Measurements from ENCODE around the gene MT1X.

The MT1X gene

GRCh38 chr16:56681939-56682702 is at the start of gene MT1X:
Gene MT1X, plus strand, starts transcription at chr16:56682470. Its CDS starts 71 bp downstream, at chr16:56682541.
- peak; percentile 81 for DNase-seq (ENCODE audit: low spot score)

GRCh38 chr16:56632848-56633365 is 49.4 kb upstream of the MT1X start:
- peak; percentile 44 for DNase-seq (ENCODE audit: low spot score)

- DNase-seq (ENCODE audit: low spot score), result peak; percentile 36
These were observed 48.7 kb upstream of the MT1X start for GRCh38 chr16:56633535-56633934.

DNA sequence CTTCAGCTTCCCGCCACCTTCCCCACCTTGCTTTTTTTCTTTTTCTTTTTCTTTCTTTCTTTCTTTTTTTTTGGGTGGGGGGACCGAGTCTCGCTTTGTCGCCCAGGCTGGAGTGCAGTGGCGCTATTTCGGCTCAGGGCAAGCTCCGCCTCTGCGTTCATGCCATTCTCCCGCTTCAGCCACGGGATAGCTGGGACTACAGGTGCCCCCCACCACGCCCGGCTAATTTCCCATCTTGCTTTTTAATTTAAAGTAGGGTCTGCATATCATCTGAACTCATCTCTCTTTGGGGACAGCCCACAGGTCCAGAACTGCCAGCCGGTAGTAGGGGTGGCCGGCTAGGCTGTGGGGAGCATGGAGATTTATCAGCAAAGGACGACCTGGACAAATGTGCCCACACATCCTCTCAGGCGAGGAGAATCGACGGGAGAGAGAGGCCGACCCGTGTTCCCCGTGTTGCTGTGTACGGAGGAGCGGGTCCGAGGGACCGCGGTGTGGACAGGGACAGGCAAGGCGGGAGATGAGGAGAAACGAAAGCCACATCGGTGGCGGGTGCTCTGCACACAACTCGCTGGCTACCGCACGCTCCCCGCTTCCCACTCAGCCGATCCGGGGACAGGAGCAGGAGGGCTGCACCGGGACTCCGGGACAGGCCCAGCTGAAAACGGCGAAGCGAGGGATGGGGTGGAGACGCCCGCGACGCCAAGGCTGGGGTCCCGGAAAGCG is 47.4 kb upstream of the MT1X start:
- no peak for DNase-seq (ENCODE audit: low spot score)

GRCh38 chr16:56635441-56635967 is 46.8 kb upstream of the MT1X start:
- no peak for DNase-seq (ENCODE audit: low spot score)

DNA sequence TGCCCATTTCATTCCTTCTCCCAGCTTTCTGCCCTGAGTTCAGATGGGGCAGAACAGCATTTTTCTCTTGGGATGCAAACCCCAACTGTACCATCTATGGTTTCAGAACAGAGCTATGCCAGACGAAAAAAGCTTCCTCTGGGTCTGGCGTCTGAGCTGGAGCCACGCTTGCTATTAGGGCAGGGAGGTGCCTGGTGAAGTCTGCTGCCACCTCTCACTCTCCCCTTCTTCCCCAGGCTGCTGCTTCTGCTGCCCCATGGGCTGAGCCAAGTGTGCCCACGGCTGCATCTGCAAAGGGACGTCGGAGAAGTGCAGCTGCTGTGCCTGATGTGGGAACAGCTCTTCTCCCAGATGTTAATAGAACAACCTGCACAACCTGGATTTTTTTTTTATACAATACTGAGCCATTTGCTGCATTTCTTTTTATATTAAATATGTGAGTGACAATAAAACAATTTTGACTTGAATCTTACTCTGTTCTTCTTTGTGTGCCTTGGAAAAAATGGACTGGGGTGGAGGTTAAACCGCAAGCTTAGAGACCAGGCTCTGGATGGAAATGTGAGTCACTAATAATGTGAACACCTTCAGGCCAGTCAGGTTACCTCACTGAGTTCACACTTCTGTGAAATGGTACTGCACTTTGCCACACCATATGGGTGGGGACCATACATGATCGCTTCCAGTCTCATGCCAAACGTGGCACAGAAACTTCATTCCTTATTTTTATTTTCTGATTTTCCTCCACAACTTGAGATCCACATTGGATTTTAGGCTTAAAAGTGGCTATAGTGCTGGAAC is 45.5 kb upstream of the MT1X start:
- no peak for DNase-seq (ENCODE audit: low spot score)

DNA sequence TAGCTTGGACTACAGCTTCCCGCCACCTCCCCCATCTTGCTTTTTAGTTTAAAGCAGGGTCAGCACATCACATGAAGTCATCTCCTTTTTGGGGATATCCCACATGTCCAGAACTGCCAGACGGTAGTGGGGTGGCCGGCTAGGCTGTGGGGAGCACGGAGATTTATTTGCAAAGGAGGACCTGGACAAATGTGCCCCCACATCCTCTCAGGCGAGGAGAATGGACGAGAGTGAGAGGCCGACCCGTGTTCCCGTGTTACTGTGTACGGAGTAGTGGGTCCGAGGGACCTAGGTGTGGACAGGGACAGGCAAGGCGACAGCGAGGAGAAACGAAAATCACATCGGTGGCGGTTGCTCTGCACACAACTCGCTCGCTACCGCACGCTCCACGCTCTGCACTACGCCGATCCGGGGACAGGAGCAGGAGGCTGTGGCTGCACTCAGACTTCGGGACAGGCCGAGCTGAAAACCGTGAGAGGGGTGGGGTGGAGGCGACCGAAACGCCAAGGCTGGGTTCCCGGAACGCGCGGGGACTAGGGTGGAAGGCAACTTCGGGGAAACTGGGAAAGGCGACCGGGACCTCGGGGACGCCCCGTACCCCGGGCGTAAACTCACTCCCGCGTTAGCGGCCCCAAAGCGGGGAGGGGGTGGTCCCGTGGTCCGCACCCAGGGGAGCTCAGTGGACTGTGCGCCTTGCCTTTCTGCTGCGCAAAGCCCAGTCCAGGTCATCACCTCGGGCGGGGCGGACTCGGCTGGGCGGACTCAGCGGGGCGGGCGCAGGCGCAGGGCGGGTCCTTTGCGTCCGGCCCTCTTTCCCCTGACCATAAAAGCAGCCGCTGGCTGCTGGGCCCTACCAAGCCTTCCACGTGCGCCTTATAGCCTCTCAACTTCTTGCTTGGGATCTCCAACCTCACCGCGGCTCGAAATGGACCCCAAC is 44.2 kb upstream of the MT1X start, which contains the start of gene MT1A:
Gene MT1A, plus strand, starts transcription at position 853 of the 937 bp plus-strand sequence. Its CDS starts 73 bp downstream, at position 926.
- peak; percentile 81 for DNase-seq (ENCODE audit: low spot score)

DNA sequence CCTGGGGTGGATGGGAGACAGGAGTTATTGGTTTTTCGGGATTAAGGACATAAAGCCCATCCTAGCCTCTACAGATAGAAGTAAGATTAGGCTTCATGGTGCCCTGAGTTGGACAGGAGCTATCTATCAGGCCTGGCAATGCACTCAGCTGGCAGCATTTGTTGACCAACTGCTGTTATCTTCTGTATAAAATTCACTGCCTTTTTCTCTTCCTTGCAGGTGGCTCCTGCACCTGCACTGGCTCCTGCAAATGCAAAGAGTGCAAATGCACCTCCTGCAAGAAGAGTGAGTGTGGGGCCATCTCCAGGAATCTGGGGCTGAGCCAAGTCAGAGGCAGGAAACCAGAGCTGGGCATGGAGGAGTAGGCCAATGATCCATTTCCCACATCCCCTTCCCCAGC is 43.2 kb upstream of the MT1X start:
- no peak for DNase-seq (ENCODE audit: low spot score)

DNA sequence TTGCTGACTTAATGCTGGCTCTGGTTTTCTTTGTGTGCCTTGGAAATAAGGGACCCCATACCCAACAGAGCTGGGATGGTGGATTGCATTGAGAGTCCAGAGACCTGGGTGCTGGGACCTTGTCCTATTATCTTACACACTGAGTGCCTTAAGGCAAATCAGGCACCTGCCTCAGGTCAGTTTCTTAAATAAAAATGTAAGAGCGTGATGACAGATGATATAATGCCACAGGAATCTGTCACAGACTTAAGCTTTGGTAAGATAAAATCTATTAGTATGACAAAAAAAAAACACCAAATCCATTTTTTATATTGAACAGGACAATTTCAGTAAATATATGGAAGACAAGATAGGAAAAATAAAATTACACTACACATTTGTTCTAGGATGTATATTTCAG is 42.2 kb upstream of the MT1X start:
- DNase-seq (ENCODE audit: low spot score), result no peak

DNA sequence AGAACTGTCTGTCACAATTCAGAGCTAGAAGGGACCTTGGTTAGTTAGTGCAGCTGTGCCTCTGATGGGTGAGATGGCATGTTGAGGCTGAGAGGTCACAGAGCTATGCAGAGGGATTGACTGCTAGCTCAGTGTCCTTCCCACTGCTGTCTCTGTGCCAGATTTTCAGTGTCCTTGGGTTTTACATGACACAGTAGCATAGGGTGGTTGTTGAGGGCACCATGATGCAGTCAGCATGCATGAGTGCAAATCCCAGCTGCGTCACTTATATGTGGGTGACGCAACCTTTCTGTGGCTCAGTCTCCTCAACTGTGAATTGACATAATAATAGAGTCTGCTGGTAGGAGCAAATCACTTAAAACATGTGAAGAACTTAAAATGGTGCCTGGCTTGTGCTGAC is 41.1 kb upstream of the MT1X start:
- no peak for DNase-seq (ENCODE audit: low spot score)

DNA sequence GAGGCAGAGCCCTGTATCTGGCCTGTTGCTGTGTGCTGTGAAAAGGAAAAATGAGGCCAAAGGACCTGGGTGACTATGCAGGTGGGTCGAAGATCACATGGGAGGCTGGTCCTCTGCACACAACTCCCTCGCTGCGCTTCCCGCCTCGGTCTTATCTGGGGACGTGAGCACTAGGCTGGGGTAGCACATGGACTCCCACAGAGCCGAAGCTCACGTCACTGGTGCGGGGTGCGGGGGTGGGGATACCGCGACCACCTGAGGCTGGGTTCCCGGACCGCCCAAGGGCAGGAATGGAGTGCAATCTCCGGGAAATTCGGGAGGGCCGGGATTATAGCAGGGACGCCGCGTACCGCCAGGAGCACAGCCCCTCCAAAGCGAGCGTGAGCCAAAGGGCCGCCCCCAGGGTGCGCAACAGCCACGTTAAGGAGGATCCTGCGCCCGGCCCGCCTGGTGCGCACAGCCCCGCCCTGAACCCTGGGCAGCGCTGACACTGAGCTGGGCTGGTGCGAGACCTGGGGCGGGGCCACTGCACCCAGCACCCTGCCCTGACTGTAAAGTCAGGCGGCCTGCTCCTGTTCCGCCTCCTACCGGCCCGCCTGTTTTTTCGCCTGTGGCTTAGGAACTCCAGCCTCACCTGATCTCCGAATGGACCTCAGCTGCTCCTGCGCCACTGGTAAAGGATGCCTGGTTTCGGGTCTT is 39.0 kb upstream of the MT1X start:
- DNase-seq (ENCODE audit: low spot score), result no peak

DNA sequence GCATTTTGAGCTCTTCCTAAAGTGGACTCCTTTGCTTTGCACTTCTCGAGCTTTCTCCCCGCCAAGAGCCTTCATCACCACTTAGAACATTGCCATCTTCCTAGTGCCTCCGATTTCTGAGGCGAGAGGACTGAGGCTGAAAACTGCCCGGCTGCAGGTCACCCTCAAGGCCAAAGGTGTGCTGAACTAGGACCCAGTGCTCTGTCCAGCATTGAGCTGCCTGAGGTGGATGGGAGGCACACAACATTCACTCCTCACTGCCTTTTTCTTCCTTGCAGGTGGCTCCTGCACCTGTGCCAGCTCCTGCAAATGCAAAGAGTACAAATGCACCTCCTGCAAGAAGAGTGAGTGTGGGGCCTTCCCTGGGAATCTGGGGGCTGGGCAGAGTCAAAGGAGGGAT is 38.4 kb upstream of the MT1X start:
- no peak for DNase-seq (ENCODE audit: low spot score)

- no peak for DNase-seq (ENCODE audit: low spot score)
These were observed 37.0 kb upstream of the MT1X start for GRCh38 chr16:56645311-56645710.

GRCh38 chr16:56645838-56646237 is 36.4 kb upstream of the MT1X start:
- DNase-seq (ENCODE audit: low spot score), result no peak

- DNase-seq (ENCODE audit: low spot score), result no peak
These were observed 34.4 kb upstream of the MT1X start for GRCh38 chr16:56647641-56648431.

DNA sequence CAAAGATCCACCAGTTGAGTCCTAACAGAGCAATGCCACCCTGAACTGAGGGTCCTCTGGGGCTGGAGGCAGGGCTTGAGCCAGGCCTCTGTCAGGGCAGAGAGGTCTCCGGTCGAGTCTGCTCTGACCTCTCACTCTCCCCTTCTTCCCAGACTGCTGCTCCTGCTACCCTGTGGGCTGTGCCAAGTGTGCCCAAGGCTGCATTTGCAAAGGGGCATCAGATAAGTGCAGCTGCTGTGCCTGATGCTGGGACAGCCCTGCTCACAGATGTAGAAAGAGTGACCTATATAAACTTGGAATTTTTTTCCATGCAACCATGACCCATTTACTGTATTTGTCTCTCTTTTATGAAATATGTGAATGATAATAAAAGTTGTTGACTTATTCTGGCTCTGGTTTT is 33.0 kb upstream of the MT1X start:
- DNase-seq (ENCODE audit: low spot score), result no peak

GRCh38 chr16:56649820-56650219 is 32.5 kb upstream of the MT1X start:
- DNase-seq (ENCODE audit: low spot score), result no peak

DNA sequence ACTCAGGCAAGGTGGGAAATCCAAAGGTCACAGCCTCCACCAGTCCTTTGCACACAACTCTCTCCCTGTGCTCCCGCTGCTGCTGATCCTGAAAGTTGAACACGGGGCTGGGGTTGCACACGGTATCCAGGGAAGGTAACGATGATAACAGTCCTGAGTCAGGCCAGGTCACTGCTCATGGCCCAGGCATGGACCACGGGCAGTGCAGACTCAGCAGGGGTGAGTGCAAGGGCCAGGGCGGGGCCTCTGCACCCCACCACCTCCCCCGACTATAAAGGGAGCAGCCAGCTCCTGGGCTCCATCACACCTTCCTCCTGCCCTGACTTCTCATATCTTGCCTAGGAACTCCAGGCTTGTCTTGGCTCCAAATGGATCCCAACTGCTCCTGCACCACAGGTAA is 30.7 kb upstream of the MT1X start, which contains the start of gene MT1B:
Gene MT1B, plus strand, starts transcription at position 301 of the 400 bp plus-strand sequence. Its CDS starts 68 bp downstream, at position 369.
- no peak for DNase-seq (ENCODE audit: low spot score)

DNA sequence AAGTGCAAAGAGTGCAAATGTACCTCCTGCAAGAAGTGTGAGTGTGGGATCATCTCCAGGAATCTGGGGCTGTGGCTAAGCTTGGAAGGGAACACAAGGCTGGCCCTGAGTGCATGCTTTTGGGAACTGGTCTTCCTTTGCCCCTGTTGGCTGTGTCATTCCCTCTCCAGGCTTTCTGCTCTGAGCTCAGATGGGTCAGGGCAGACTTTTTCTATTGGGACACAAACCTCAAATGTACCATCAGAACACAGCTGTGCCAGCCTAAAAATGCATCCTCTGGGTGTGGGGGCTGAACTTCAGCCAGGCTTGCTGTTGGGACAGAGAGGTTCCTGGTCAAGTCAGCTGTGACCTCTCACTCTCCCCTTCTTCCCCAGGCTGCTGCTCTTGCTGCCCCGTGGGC is 29.7 kb upstream of the MT1X start:
- DNase-seq (ENCODE audit: low spot score), result no peak

Measured in ecto neural progenitor cell (in vitro differentiated cells).